Skin of body (tissue), 2 donors: ENCODE results near the gene SH2B2. TPM values are rescaled to one million over a fixed set of nuclear protein-coding genes. Genes with fewer than 3 reads are reported as not detected.
A peak's percentile ranks its signal among the peaks of the same experiment; 100 is the strongest.

Experiments
- DNase-seq: peaks from one replicate; lab custom pipeline; 2025; lab: John Stamatoyannopoulos, UW
- total RNA-seq: library from RNA; depleted of rRNA; stranded (reverse); fragments of >200 nt; gene quantifications from one replicate; pipeline ENCODE4 v1.2.3, GENCODE V29; 2014

SH2B2 gene
- total RNA-seq, result 2.0 TPM

GRCh38 chr7:102286237-102287110 lies at the start of gene SH2B2:
TSS of gene SH2B2 (plus strand) at chr7:102286868. CDS start at chr7:102300551, 13,683 bp downstream.
- peak; percentile 49 for DNase-seq

GRCh38 chr7:102239206-102239820 lies 47.4 kb upstream of the SH2B2 start:
- DNase-seq, result no peak

GRCh38 chr7:102241431-102241830 lies 45.2 kb upstream of the SH2B2 start:
- no peak for DNase-seq

GRCh38 chr7:102244601-102245000 lies 42.1 kb upstream of the SH2B2 start:
- DNase-seq, result no peak

- no peak for DNase-seq
Observed at GRCh38 chr7:102248081-102248455, 38.6 kb upstream of the SH2B2 start.

- no peak for DNase-seq
Observed at GRCh38 chr7:102248456-102249395, 37.9 kb upstream of the SH2B2 start.

- no peak for DNase-seq
Observed at GRCh38 chr7:102251531-102252365, 34.9 kb upstream of the SH2B2 start.

GRCh38 chr7:102252366-102252982 lies 34.2 kb upstream of the SH2B2 start:
- no peak for DNase-seq

- DNase-seq, result no peak
Observed at GRCh38 chr7:102253066-102253972, 33.3 kb upstream of the SH2B2 start.

GRCh38 chr7:102253973-102254370 lies 32.7 kb upstream of the SH2B2 start:
- DNase-seq, result no peak

GRCh38 chr7:102254521-102254920 lies 32.1 kb upstream of the SH2B2 start:
- DNase-seq, result no peak

- no peak for DNase-seq
Observed at GRCh38 chr7:102255501-102255900, 31.2 kb upstream of the SH2B2 start.

GRCh38 chr7:102255916-102256315 lies 30.8 kb upstream of the SH2B2 start:
- DNase-seq, result no peak

- no peak for DNase-seq
Observed at GRCh38 chr7:102258073-102258748, 28.5 kb upstream of the SH2B2 start.

GRCh38 chr7:102258749-102259107 lies 27.9 kb upstream of the SH2B2 start:
- DNase-seq, result no peak

GRCh38 chr7:102260856-102261255 lies 25.8 kb upstream of the SH2B2 start:
- DNase-seq, result no peak

- DNase-seq, result no peak
Observed at GRCh38 chr7:102261451-102261850, 25.2 kb upstream of the SH2B2 start.

- DNase-seq, result no peak
Observed at GRCh38 chr7:102262546-102262945, 24.1 kb upstream of the SH2B2 start.

- DNase-seq, result no peak
Observed at GRCh38 chr7:102264367-102264891, 22.2 kb upstream of the SH2B2 start.
